Panc1 (cell line): ENCODE results near the gene KAZN. TPM values are rescaled to one million over a fixed set of nuclear protein-coding genes. Genes with fewer than 3 reads are reported as not detected.
A peak's percentile ranks its signal among the peaks of the same experiment; 100 is the strongest.

ENCODE experiments used
- ATAC-seq: fragments of 200-7000 bp; cut with Tn5 transposase; 2 replicates; pipeline ENCODE4 v1.9.1; 2020; ENCODE audit warnings: mild to moderate bottlenecking, moderate library complexity
- BruUV-seq: library from RNA; stranded (reverse); fragments of 400-500 nt; replicated peaks from 2 replicates; lab custom pipeline; 2021; lab: Mats Ljungman, UMichigan
- CTCF ChIA-PET: fragments of 300-600 bp; sonication (Branson Sonifier 250); formaldehyde crosslinking; loops from one replicate; lab custom pipeline; 2022; ENCODE audit warnings: antibody characterized with exemption; lab: Charles Lee
- POLR2A ChIA-PET: fragments of 300-600 bp; sonication (Branson Sonifier 250); formaldehyde crosslinking; loops from one replicate; lab custom pipeline; 2022; ENCODE audit warnings: antibody characterized with exemption; lab: Charles Lee
- DNase-seq: peaks from one replicate; pipeline ENCODE4 v3.0.0-alpha.2; 2010; ENCODE audit warnings: low read depth, low spot score
- H3K27ac ChIP-seq: 2 replicates; pipeline ENCODE4 v1.5.1; 2011; ENCODE audit warnings: mild to moderate bottlenecking, low read length, inconsistent platforms
- H3K27me3 ChIP-seq: fragments of 200-500 bp; sonication (Bioruptor generic); 2 replicates; pipeline ENCODE4 v1.6.0; 2014; ENCODE audit warnings: low read length, inconsistent platforms; ENCODE audit not compliant: control insufficient read depth, insufficient read depth
- H3K36me3 ChIP-seq: fragments of 200-500 bp; sonication (Bioruptor generic); 2 replicates; pipeline ENCODE4 v1.5.1; 2014; ENCODE audit warnings: inconsistent platforms, mild to moderate bottlenecking, low read length, moderate library complexity; ENCODE audit not compliant: control insufficient read depth, insufficient read depth
- H3K4me1 ChIP-seq: 2 replicates; pipeline ENCODE4 v1.5.1; 2011; ENCODE audit warnings: inconsistent platforms, mild to moderate bottlenecking, low read length, moderate library complexity; ENCODE audit not compliant: control insufficient read depth, insufficient read depth
- H3K4me3 ChIP-seq, 2 experiments: 2 replicates each; pipeline ENCODE4 v1.5.1; 2011 to 2012; ENCODE audit warnings: low read depth in 2 of 2, low read length in 2 of 2, mild to moderate bottlenecking in 2 of 2, inconsistent platforms in 1 of 2, moderate library complexity in 1 of 2
- H3K9me3 ChIP-seq: fragments of 200-500 bp; sonication (Bioruptor generic); 2 replicates; pipeline ENCODE4 v1.5.1; 2014; ENCODE audit warnings: low read depth, mild to moderate bottlenecking, inconsistent platforms, low read length, moderate library complexity; ENCODE audit not compliant: control insufficient read depth, insufficient read depth
- POLR2AphosphoS5 ChIP-seq: IDR thresholded peaks from 2 replicates; pipeline ENCODE4 v1.6.1; 2012; ENCODE audit warnings: mild to moderate bottlenecking, low read depth, low read length, moderate library complexity
- SIN3A ChIP-seq: IDR thresholded peaks from 2 replicates; pipeline ENCODE4 v1.6.1; 2012; ENCODE audit warnings: low read depth, mild to moderate bottlenecking, low read length, moderate library complexity, borderline replicate concordance; ENCODE audit not compliant: insufficient read depth
- TCF7L2 ChIP-seq: IDR thresholded peaks from 2 replicates; pipeline ENCODE4 v1.6.1; 2011; ENCODE audit warnings: mild to moderate bottlenecking, low read depth, low read length, inconsistent platforms
- in situ Hi-C: cut with HindIII; loops from 2 replicates; pipeline ENCODE4 v1.10.0; 2016; ENCODE audit warnings: low sequenced_read_pairs, low pct_unique_long_range_greater_than_20kb
- intact Hi-C: fragments of 100-400 bp; cut with micrococcal nuclease; formaldehyde crosslinking; loops from one replicate; pipeline ENCODE4 v1.10.0; 2022; ENCODE audit not compliant: unreplicated experiment
- total RNA-seq: library from RNA; stranded (reverse); gene quantifications from one replicate; pipeline ENCODE4 v1.2.1, GENCODE V29; 2021; ENCODE audit not compliant: unreplicated experiment
- TF ChIP-seq, protein P1 (sequence below), 2 experiments: IDR thresholded peaks; 2 replicates each; pipeline ENCODE4 v1.6.1; 2011 to 2012; ENCODE audit warnings: low read depth in 2 of 2, control low read depth in 1 of 2, low read length in 1 of 2, mild to moderate bottlenecking in 1 of 2, moderate library complexity in 1 of 2; ENCODE audit not compliant: insufficient read depth in 1 of 2
- TF ChIP-seq, protein P2 (sequence below): fragments of 450-650 bp; IDR thresholded peaks from 2 replicates; pipeline ENCODE4 v1.5.1; 2017; ENCODE audit warnings: mild to moderate bottlenecking

Gene KAZN
- total RNA-seq, 1 experiment from 2014 or later: 6.6 TPM

DNA sequence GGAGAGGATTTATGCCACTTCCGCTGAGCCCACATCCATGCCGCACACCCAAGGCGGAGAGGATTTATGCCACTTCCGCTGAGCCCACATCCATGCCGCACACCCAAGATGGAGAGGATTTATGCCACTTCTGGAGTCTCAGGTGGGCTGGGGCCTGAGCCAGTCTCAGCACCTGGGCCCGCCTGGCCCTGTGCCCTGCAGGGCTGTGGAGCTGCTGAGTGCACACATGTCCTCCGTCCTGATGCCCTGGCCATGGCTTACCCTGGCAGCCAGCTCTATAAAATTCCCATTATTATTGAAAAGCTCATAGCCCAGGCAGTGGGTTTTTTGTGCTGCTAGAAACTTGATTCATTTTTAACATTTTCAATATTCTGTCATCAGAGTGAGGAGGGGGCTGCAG is 465.3 kb downstream of the KAZN start:
- Histone ChIP-seq H3K36me3 (no peaks in the 10 kb centered on the region), H3K27ac (no peak overlapping the region), H3K4me3 (no peak overlapping the region), H3K4me1 (no peaks in the 10 kb centered on the region), H3K27me3 (no peaks in the 10 kb centered on the region), H3K9me3 (no peaks in the 10 kb centered on the region)
- ATAC-seq (no peak), DNase-seq (no peak)
- ChIA-PET CTCF (no interaction called here), POLR2A (no interaction called here)
- TF ChIP-seq POLR2AphosphoS5 (no peak), SIN3A (no peak), TCF7L2 (no peak)
- TF ChIP-seq, protein P1, sequence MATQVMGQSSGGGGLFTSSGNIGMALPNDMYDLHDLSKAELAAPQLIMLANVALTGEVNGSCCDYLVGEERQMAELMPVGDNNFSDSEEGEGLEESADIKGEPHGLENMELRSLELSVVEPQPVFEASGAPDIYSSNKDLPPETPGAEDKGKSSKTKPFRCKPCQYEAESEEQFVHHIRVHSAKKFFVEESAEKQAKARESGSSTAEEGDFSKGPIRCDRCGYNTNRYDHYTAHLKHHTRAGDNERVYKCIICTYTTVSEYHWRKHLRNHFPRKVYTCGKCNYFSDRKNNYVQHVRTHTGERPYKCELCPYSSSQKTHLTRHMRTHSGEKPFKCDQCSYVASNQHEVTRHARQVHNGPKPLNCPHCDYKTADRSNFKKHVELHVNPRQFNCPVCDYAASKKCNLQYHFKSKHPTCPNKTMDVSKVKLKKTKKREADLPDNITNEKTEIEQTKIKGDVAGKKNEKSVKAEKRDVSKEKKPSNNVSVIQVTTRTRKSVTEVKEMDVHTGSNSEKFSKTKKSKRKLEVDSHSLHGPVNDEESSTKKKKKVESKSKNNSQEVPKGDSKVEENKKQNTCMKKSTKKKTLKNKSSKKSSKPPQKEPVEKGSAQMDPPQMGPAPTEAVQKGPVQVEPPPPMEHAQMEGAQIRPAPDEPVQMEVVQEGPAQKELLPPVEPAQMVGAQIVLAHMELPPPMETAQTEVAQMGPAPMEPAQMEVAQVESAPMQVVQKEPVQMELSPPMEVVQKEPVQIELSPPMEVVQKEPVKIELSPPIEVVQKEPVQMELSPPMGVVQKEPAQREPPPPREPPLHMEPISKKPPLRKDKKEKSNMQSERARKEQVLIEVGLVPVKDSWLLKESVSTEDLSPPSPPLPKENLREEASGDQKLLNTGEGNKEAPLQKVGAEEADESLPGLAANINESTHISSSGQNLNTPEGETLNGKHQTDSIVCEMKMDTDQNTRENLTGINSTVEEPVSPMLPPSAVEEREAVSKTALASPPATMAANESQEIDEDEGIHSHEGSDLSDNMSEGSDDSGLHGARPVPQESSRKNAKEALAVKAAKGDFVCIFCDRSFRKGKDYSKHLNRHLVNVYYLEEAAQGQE (IDR thresholded peaks at IDR 0.05; ENCODE audit: insufficient read depth in 1 of 2, low read depth in 2 of 2, low read length in 1 of 2): no peak
- TF ChIP-seq, protein P2, sequence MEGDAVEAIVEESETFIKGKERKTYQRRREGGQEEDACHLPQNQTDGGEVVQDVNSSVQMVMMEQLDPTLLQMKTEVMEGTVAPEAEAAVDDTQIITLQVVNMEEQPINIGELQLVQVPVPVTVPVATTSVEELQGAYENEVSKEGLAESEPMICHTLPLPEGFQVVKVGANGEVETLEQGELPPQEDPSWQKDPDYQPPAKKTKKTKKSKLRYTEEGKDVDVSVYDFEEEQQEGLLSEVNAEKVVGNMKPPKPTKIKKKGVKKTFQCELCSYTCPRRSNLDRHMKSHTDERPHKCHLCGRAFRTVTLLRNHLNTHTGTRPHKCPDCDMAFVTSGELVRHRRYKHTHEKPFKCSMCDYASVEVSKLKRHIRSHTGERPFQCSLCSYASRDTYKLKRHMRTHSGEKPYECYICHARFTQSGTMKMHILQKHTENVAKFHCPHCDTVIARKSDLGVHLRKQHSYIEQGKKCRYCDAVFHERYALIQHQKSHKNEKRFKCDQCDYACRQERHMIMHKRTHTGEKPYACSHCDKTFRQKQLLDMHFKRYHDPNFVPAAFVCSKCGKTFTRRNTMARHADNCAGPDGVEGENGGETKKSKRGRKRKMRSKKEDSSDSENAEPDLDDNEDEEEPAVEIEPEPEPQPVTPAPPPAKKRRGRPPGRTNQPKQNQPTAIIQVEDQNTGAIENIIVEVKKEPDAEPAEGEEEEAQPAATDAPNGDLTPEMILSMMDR: no peak
- no TSS peak for BruUV-seq
- in situ Hi-C loops (no loop called here), intact Hi-C loops (loop anchor here (10.0 kb wide), 1 partner anchor 61 kb away; no protein-coding TSS in a partner anchor)

DNA sequence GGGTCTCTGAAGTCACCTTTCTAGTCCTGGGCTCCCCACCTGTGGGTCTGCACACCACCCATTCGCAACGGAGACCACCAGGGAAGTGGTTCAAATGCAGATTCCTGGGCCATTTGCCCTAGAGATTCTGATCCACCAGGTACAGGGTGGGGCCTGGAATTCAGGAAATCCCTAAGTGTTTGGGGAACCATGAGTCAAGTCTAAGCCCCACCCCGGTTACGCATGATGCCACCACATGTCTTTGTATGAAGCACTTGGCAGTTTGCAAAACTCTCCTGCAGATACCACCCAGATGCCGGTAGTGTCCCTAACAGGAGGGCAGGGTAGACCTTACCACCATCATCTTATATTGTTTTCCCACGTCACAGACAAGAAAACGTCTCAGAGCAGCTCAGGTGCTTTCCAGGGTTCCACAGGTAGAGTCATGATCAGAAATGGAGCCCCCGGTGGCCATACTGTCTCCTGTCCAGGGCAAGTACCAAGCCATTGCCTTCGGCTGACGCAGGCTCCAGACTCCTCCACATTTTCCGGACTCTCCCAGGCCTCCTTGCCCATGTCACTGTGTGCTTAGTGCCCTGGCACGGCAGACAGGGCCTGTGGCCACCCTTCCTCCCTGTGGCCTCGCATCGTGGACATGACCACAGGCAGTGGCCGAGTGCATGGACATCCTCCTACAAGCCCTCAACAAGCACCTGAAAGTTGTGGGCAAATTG is 465.9 kb downstream of the KAZN start:
- H3K4me1 ChIP-seq: no peaks in the 10 kb centered on the region
- no peak overlapping the region for H3K4me3 ChIP-seq
- ChIA-PET CTCF (interaction anchor here (0.6 kb wide), 1 partner anchor 56 kb away, joined by 5 read pairs; no protein-coding TSS in a partner anchor), POLR2A (no interaction called here)
- no peaks in the 10 kb centered on the region for H3K27me3 ChIP-seq
- no peaks in the 10 kb centered on the region for H3K36me3 ChIP-seq
- in situ Hi-C loops (no loop called here), intact Hi-C loops (loop anchor here (10.0 kb wide), 1 partner anchor 60 kb away; no protein-coding TSS in a partner anchor)
- ATAC-seq (0 out of 2 replicates have a peak, but pooled peaks have one; percentile 61), DNase-seq (no peak)
- H3K27ac ChIP-seq: no peak overlapping the region
- TF ChIP-seq POLR2AphosphoS5 (no peak), TCF7L2 (no peak), SIN3A (no peak)
- TF ChIP-seq, protein P2: no peak; the same call in 1 of the 2 replicates
- TF ChIP-seq, protein P1 (IDR thresholded peaks at IDR 0.05; ENCODE audit: insufficient read depth in 1 of 2, low read depth in 2 of 2, low read length in 1 of 2): no peak
- no peaks in the 10 kb centered on the region for H3K9me3 ChIP-seq
- BruUV-seq: no TSS peak
